CD14-positive monocyte (primary cell): ENCODE results near the gene BLOC1S4. TPM values are rescaled to one million over a fixed set of nuclear protein-coding genes. Genes with fewer than 3 reads are reported as not detected.
A peak's percentile ranks its signal among the peaks of the same experiment; 100 is the strongest.

Experiments used
- DNase-seq, 3 donors: peaks; one replicate each; pipeline ENCODE4 v3.0.0-alpha.2; 2011 to 2022
- H2AFZ ChIP-seq: 2 replicates; pipeline ENCODE4 v1.6.0; 2012; ENCODE audit warnings: mild to moderate bottlenecking, low read depth, low read length, inconsistent platforms; ENCODE audit not compliant: insufficient read depth, poor library complexity, severe bottlenecking
- H3K27ac ChIP-seq, 2 donors: 1 replicate in 1 of 2; 2 replicates in 1 of 2; pipeline ENCODE4 v1.5.1; 2012 to 2013; ENCODE audit warnings: low read length in 2 of 2, control low read depth in 1 of 2, inconsistent platforms in 1 of 2, low read depth in 1 of 2, mild to moderate bottlenecking in 1 of 2
- H3K27me3 ChIP-seq, 2 donors: one replicate each; pipeline versions ENCODE4 v1.6.0 to v1.6.1; 2011 to 2013; ENCODE audit warnings: low read length in 2 of 2; ENCODE audit not compliant: control insufficient read depth in 2 of 2, insufficient read depth in 2 of 2
- H3K36me3 ChIP-seq, 2 donors: replicated peaks in 1 of 2; 1 replicate in 1 of 2; 2 replicates in 1 of 2; pipeline versions ENCODE4 v1.5.1 to v1.6.1; 2012 to 2013; ENCODE audit warnings: low read length in 2 of 2, control low read depth in 1 of 2, inconsistent platforms in 1 of 2, mild to moderate bottlenecking in 1 of 2; ENCODE audit not compliant: insufficient read depth in 2 of 2, control insufficient read depth in 1 of 2
- H3K4me1 ChIP-seq, 2 donors: 1 replicate in 1 of 2; 2 replicates in 1 of 2; pipeline versions ENCODE4 v1.5.1 to v1.6.1; 2012 to 2013; ENCODE audit warnings: low read length in 2 of 2, control low read depth in 1 of 2, inconsistent platforms in 1 of 2, mild to moderate bottlenecking in 1 of 2, moderate library complexity in 1 of 2; ENCODE audit not compliant: insufficient read depth in 2 of 2, control insufficient read depth in 1 of 2
- H3K4me2 ChIP-seq: replicated peaks from 2 replicates; pipeline ENCODE3; 2012; ENCODE audit warnings: low read length, moderate library complexity, mild to moderate bottlenecking; ENCODE audit not compliant: poor library complexity, severe bottlenecking; ENCODE audit errors: extremely low read depth
- H3K4me3 ChIP-seq, 3 experiments: fragments of 200-600 bp in 1 of 3; sonication (generic) in 1 of 3; replicated peaks in 1 of 3; 1 replicate in 2 of 3; 2 replicates in 1 of 3; pipeline ENCODE4 v1.5.1; 2011 to 2013; ENCODE audit warnings: low read length in 3 of 3, mild to moderate bottlenecking in 3 of 3, control low read depth in 2 of 3, low read depth in 2 of 3, inconsistent platforms in 1 of 3, moderate library complexity in 1 of 3
- H3K79me2 ChIP-seq: 2 replicates; pipeline ENCODE4 v1.6.0; 2012; ENCODE audit warnings: mild to moderate bottlenecking, control low read depth, inconsistent platforms, low read length, moderate library complexity; ENCODE audit not compliant: insufficient read depth
- H3K9ac ChIP-seq: 2 replicates; pipeline ENCODE4 v1.6.0; 2017; ENCODE audit warnings: low read length, mild to moderate bottlenecking; ENCODE audit not compliant: insufficient read depth, poor library complexity, severe bottlenecking
- H3K9me3 ChIP-seq, 2 donors: replicated peaks in 1 of 2; 1 replicate in 1 of 2; 2 replicates in 1 of 2; pipeline versions ENCODE4 v1.5.1 to v1.6.1; 2012 to 2013; ENCODE audit warnings: low read length in 2 of 2, control low read depth in 1 of 2; ENCODE audit not compliant: control insufficient read depth in 1 of 2, insufficient read depth in 1 of 2
- H4K20me1 ChIP-seq: 2 replicates; pipeline ENCODE4 v1.6.0; 2012; ENCODE audit warnings: mild to moderate bottlenecking, low read length, control low read depth, moderate library complexity; ENCODE audit not compliant: insufficient read depth
- H3K27ac Mint-ChIP-seq, 7 donors: one replicate each; pipeline ENCODE4 v1.8.0; 2020; ENCODE audit warnings: mild to moderate bottlenecking in 7 of 7, mixed read lengths in 7 of 7, moderate library complexity in 6 of 7, inconsistent platforms in 2 of 7
- H3K27me3 Mint-ChIP-seq, 3 donors: one replicate each; pipeline ENCODE4 v1.8.0; 2021 to 2022; ENCODE audit warnings: low read depth in 3 of 3, mild to moderate bottlenecking in 3 of 3, mixed read lengths in 3 of 3, moderate library complexity in 3 of 3, inconsistent platforms in 1 of 3
- H3K36me3 Mint-ChIP-seq, 2 donors: one replicate each; pipeline ENCODE4 v1.8.0; 2020; ENCODE audit warnings: mixed read lengths in 2 of 2, inconsistent platforms in 1 of 2, mild to moderate bottlenecking in 1 of 2
- H3K4me1 Mint-ChIP-seq: one replicate; pipeline ENCODE4 v1.8.0; 2020; ENCODE audit warnings: mild to moderate bottlenecking, mixed read lengths
- H3K4me3 Mint-ChIP-seq, 2 donors: one replicate each; pipeline ENCODE4 v1.8.0; 2020; ENCODE audit warnings: mild to moderate bottlenecking in 2 of 2, mixed read lengths in 2 of 2, moderate library complexity in 1 of 2
- H3K9me3 Mint-ChIP-seq, 7 donors: one replicate each; pipeline ENCODE4 v1.8.0; 2020 to 2022; ENCODE audit warnings: mixed read lengths in 7 of 7, mild to moderate bottlenecking in 6 of 7, moderate library complexity in 6 of 7, inconsistent platforms in 2 of 7
- WGBS: methylation state at CpG from one replicate; pipeline ENCODE4 v1.1.5; 2013; ENCODE audit warnings: missing lambda C conversion rate; ENCODE audit not compliant: insufficient coverage; 5-methylcytosine and 5-hydroxymethylcytosine counted together
- intact Hi-C, 2 donors: fragments of 100-400 bp; cut with micrococcal nuclease; formaldehyde crosslinking; loops; one replicate each; pipeline versions ENCODE4 v1.15.0 to v1.15.1; 2023
- polyA plus RNA-seq, 3 donors: library from polyadenylated mRNA; depleted of rRNA in 1 of 3; unstranded in 2 of 3; stranded (reverse) in 1 of 3; fragments of 300-500 nt in 2 of 3; fragments of >200 nt in 1 of 3; fragmentation: Illumina TruSeq in 2 of 3; gene quantifications; 1 replicate in 2 of 3; 2 replicates in 1 of 3; pipeline ENCODE4 v1.2.3, GENCODE V29; 2012 to 2021
- TF ChIP-seq, protein P1 (sequence below): fragments of 200-600 bp; IDR thresholded peaks from one replicate; pipeline ENCODE4 v1.8.0; 2022; ENCODE audit warnings: antibody characterized with exemption, mild to moderate bottlenecking

Gene BLOC1S4
- polyA plus RNA-seq, 3 donors = 6.7 to 30.9 (median 20.1) TPM

DNA sequence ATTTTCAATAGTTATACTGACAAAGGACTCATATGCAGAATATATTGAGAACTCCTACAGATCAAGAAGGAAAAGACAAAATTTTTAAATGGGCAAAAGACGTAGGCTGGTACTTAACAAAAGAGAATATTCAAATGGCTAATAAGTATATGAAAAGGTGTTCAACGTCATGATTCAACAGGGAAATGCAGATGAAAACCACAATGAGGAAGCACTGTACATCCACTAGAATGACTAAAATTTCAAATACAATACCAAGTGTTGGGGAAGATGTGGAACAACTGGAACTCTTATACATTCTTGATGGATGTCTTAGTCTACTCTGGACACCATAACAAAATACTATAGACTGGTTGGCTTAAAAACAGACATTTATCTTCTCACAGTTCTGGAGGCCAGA lies 5.0 kb upstream of the BLOC1S4 start:
- H3K9me3 ChIP-seq = no peaks in the 10 kb centered on the region
- peaks cover 45 to 51% of the 10 kb centered on the region in 2 donors for H3K4me1 ChIP-seq
- no CpG with 5 or more reads among the region's 2 CpGs for WGBS
- no peak overlapping the region for H3K9ac ChIP-seq
- no peak overlapping the region for H3K4me3 Mint-ChIP-seq
- intact Hi-C loops = loop anchor here in 1 of 2 donors (1.0 to 10.0 kb wide), 2 partner anchors 38 to 334 kb away; partner anchors contain the start of gene TADA2B
- H2AFZ ChIP-seq = no peak overlapping the region
- peaks cover 0 to 21% of the 10 kb centered on the region in 2 donors for H3K36me3 ChIP-seq
- H3K4me3 ChIP-seq = no peak overlapping the region
- peaks cover 0 to 4% (median 2%) of the 10 kb centered on the region in 3 donors for H3K27me3 Mint-ChIP-seq
- H3K27ac Mint-ChIP-seq = peak overlapping the region in 1 of 7 donors; percentile 51
- H3K36me3 Mint-ChIP-seq = peaks cover 13 to 16% of the 10 kb centered on the region in 2 donors
- peak in 2 of 3 donors; percentile 47 to 64 for DNase-seq
- peaks cover 33% of the 10 kb centered on the region for H3K79me2 ChIP-seq
- no peaks in the 10 kb centered on the region for H3K27me3 ChIP-seq
- peaks cover 11% of the 10 kb centered on the region for H4K20me1 ChIP-seq
- peaks cover 48% of the 10 kb centered on the region for H3K4me1 Mint-ChIP-seq
- H3K4me2 ChIP-seq = no peak overlapping the region
- H3K9me3 Mint-ChIP-seq = peaks cover 0 to 10% (median 0%) of the 10 kb centered on the region in 7 donors
- TF ChIP-seq, protein P1, sequence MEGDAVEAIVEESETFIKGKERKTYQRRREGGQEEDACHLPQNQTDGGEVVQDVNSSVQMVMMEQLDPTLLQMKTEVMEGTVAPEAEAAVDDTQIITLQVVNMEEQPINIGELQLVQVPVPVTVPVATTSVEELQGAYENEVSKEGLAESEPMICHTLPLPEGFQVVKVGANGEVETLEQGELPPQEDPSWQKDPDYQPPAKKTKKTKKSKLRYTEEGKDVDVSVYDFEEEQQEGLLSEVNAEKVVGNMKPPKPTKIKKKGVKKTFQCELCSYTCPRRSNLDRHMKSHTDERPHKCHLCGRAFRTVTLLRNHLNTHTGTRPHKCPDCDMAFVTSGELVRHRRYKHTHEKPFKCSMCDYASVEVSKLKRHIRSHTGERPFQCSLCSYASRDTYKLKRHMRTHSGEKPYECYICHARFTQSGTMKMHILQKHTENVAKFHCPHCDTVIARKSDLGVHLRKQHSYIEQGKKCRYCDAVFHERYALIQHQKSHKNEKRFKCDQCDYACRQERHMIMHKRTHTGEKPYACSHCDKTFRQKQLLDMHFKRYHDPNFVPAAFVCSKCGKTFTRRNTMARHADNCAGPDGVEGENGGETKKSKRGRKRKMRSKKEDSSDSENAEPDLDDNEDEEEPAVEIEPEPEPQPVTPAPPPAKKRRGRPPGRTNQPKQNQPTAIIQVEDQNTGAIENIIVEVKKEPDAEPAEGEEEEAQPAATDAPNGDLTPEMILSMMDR = no peak
- no peak overlapping the region for H3K27ac ChIP-seq

DNA sequence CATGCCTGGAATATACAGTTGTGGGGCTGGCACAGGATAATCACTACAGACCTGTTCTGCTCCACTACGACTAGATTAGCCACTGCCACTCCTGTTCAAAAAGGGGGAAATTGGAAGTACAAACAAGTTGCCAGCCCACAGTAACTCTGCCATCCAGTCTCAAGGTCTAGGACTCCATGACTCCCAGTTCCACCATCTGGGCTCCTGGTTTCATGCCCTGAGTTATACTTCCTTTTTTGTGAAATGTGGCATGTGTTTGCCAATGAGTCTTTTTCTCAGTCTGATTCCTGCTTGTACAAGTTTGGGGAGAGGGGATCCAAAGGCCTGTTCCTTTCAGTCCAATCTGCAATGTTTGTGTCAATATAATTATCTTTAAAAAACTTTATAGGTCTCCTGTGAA lies 1.0 kb upstream of the BLOC1S4 start:
- Histone ChIP-seq H3K79me2 (peaks cover 18% of the 10 kb centered on the region), H3K27me3 (no peaks in the 10 kb centered on the region), H2AFZ (no peak overlapping the region), H3K4me3 (no peak overlapping the region), H3K27ac (no peak overlapping the region), H3K36me3 (no peaks in the 10 kb centered on the region), H3K4me1 (peaks cover 29 to 42% of the 10 kb centered on the region in 2 donors), H4K20me1 (peaks cover 10% of the 10 kb centered on the region), H3K9ac (no peak overlapping the region), H3K4me2 (no peak overlapping the region), H3K9me3 (no peaks in the 10 kb centered on the region)
- H3K36me3 Mint-ChIP-seq = peaks cover 4 to 5% of the 10 kb centered on the region in 2 donors
- H3K27me3 Mint-ChIP-seq = peaks cover 2 to 4% (median 3%) of the 10 kb centered on the region in 3 donors
- WGBS = no CpG with 5 or more reads among the region's 1 CpG
- peak overlapping the region in 1 of 7 donors; percentile 74 for H3K27ac Mint-ChIP-seq
- H3K9me3 Mint-ChIP-seq = peaks cover 0 to 10% (median 0%) of the 10 kb centered on the region in 7 donors
- TF ChIP-seq, protein P1 = no peak
- peaks cover 31% of the 10 kb centered on the region for H3K4me1 Mint-ChIP-seq
- H3K4me3 Mint-ChIP-seq = no peak overlapping the region
- peak in 2 of 3 donors; percentile 22 to 39 for DNase-seq
- intact Hi-C loops = loop anchor here (5.0 to 10.0 kb wide), 5 partner anchors 67 to 357 kb away; partner anchors contain the start of genes KIAA0232 (in 1 of the 2), MRFAP1 (in 1 of the 2) and TADA2B (in 1 of the 2)
